HEK293 (cell line): Measurements from ENCODE around the gene ATP6V0C.

ENCODE experiments used
- GLI4 ChIP-seq: fragments of 450-650 bp; formaldehyde crosslinking; IDR thresholded peaks from 2 replicates; pipeline ENCODE4 v1.5.1; 2016; ENCODE audit warnings: missing biosample characterization, missing genetic modification characterization
- TF ChIP-seq, protein P1 (sequence below): fragments of 450-650 bp; formaldehyde crosslinking; IDR thresholded peaks from 2 replicates; pipeline ENCODE4 v1.5.1; 2016; ENCODE audit warnings: missing biosample characterization, missing genetic modification characterization

- TF ChIP-seq, protein P1, sequence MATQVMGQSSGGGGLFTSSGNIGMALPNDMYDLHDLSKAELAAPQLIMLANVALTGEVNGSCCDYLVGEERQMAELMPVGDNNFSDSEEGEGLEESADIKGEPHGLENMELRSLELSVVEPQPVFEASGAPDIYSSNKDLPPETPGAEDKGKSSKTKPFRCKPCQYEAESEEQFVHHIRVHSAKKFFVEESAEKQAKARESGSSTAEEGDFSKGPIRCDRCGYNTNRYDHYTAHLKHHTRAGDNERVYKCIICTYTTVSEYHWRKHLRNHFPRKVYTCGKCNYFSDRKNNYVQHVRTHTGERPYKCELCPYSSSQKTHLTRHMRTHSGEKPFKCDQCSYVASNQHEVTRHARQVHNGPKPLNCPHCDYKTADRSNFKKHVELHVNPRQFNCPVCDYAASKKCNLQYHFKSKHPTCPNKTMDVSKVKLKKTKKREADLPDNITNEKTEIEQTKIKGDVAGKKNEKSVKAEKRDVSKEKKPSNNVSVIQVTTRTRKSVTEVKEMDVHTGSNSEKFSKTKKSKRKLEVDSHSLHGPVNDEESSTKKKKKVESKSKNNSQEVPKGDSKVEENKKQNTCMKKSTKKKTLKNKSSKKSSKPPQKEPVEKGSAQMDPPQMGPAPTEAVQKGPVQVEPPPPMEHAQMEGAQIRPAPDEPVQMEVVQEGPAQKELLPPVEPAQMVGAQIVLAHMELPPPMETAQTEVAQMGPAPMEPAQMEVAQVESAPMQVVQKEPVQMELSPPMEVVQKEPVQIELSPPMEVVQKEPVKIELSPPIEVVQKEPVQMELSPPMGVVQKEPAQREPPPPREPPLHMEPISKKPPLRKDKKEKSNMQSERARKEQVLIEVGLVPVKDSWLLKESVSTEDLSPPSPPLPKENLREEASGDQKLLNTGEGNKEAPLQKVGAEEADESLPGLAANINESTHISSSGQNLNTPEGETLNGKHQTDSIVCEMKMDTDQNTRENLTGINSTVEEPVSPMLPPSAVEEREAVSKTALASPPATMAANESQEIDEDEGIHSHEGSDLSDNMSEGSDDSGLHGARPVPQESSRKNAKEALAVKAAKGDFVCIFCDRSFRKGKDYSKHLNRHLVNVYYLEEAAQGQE (tag by site-specific recombination), result no peak
- no peak for TF ChIP-seq GLI4 (tag by site-specific recombination)
These were observed 36.4 kb upstream of the ATP6V0C start for GRCh38 chr16:2477327-2477726.
